Caco-2 (cell line): ENCODE results near the gene JSRP1. TPM values are rescaled to one million over a fixed set of nuclear protein-coding genes. Genes with fewer than 3 reads are reported as not detected.

Experiments
- BruUV-seq: library from RNA; stranded (reverse); fragments of 400-500 nt; replicated peaks from 2 replicates; lab custom pipeline; 2021; lab: Mats Ljungman, UMichigan
- CTCF ChIA-PET: fragments of 300-600 bp; sonication (Branson Sonifier 250); formaldehyde crosslinking; loops from one replicate; lab custom pipeline; 2022; ENCODE audit warnings: antibody characterized with exemption; lab: Charles Lee
- POLR2A ChIA-PET: fragments of 300-600 bp; sonication (Branson Sonifier 250); formaldehyde crosslinking; loops from one replicate; lab custom pipeline; 2022; ENCODE audit warnings: antibody characterized with exemption; lab: Charles Lee
- DNase-seq, 2 experiments: peaks; one replicate each; pipeline versions ENCODE4 v3.0.0 to v3.0.0-alpha.2; 2020 to 2022
- H3K27me3 ChIP-seq: replicated peaks from 2 replicates; pipeline ENCODE4 v1.6.0; 2011; ENCODE audit warnings: low read length; ENCODE audit not compliant: control insufficient read depth, insufficient read depth
- H3K36me3 ChIP-seq: 2 replicates; pipeline ENCODE4 v1.5.1; 2011; ENCODE audit warnings: low read length; ENCODE audit not compliant: control insufficient read depth, insufficient read depth
- H3K4me1 ChIP-seq: fragments of 250-450 bp; sonication (Bioruptor Pico); 2 replicates; pipeline ENCODE4 v1.5.1; 2020; ENCODE audit warnings: mild to moderate bottlenecking
- H3K4me3 ChIP-seq: 2 replicates; pipeline ENCODE4 v1.5.1; 2011; ENCODE audit warnings: low read depth, mild to moderate bottlenecking, control low read depth, low read length
- H3K9me3 ChIP-seq: fragments of 250-450 bp; sonication (Bioruptor Pico); 2 replicates; pipeline ENCODE4 v1.5.1; 2020; ENCODE audit warnings: mild to moderate bottlenecking, moderate library complexity
- H3K27ac Mint-ChIP-seq: one replicate; pipeline ENCODE4 v1.8.0; 2022; ENCODE audit warnings: mixed read lengths; ENCODE audit not compliant: unreplicated experiment
- H3K27me3 Mint-ChIP-seq: one replicate; pipeline ENCODE4 v1.8.0; 2022; ENCODE audit warnings: mixed read lengths; ENCODE audit not compliant: insufficient read depth, unreplicated experiment
- H3K36me3 Mint-ChIP-seq: one replicate; pipeline ENCODE4 v1.8.0; 2022; ENCODE audit warnings: mild to moderate bottlenecking, mixed read lengths; ENCODE audit not compliant: insufficient read depth, unreplicated experiment
- H3K4me1 Mint-ChIP-seq: one replicate; pipeline ENCODE4 v1.8.0; 2022; ENCODE audit warnings: low read depth, mixed read lengths; ENCODE audit not compliant: unreplicated experiment
- H3K4me3 Mint-ChIP-seq: one replicate; pipeline ENCODE4 v1.8.0; 2022; ENCODE audit warnings: mild to moderate bottlenecking, moderate library complexity, mixed read lengths; ENCODE audit not compliant: unreplicated experiment
- H3K9me3 Mint-ChIP-seq: one replicate; pipeline ENCODE4 v1.8.0; 2022; ENCODE audit warnings: mixed read lengths; ENCODE audit not compliant: unreplicated experiment
- intact Hi-C: fragments of 100-400 bp; cut with micrococcal nuclease; formaldehyde crosslinking; loops from one replicate; pipeline ENCODE4 v1.10.0; 2022; ENCODE audit not compliant: unreplicated experiment
- total RNA-seq: library from RNA; stranded (reverse); gene quantifications from 2 replicates; pipeline ENCODE4 v1.2.3, GENCODE V29; 2022
- TF ChIP-seq, protein P1 (sequence below), 2 experiments: fragments of 200-600 bp in 1 of 2; IDR thresholded peaks; 1 replicate in 1 of 2; 2 replicates in 1 of 2; pipeline versions ENCODE4 v1.5.1 to v1.8.0; 2011 to 2022; ENCODE audit warnings: antibody characterized with exemption in 1 of 2, control low read depth in 1 of 2, inconsistent platforms in 1 of 2, low read depth in 1 of 2, low read length in 1 of 2, mild to moderate bottlenecking in 1 of 2, moderate library complexity in 1 of 2; ENCODE audit not compliant: insufficient read depth in 1 of 2, severe bottlenecking in 1 of 2, unreplicated experiment in 1 of 2

Gene JSRP1
- total RNA-seq, 1 experiment from 2014 or later = not detected

- peak in 1 of 2 experiments; percentile 39 for DNase-seq
- peaks cover 85% of the 10 kb centered on the region for H3K36me3 Mint-ChIP-seq
- H3K27me3 ChIP-seq = no peaks in the 10 kb centered on the region
- H3K36me3 ChIP-seq = no peaks in the 10 kb centered on the region
- peaks cover 17% of the 10 kb centered on the region for H3K4me1 Mint-ChIP-seq
- no peaks in the 10 kb centered on the region for H3K9me3 ChIP-seq
- no peaks in the 10 kb centered on the region for H3K27me3 Mint-ChIP-seq
- peak overlapping the region; percentile 84 for H3K4me3 Mint-ChIP-seq
- no peaks in the 10 kb centered on the region for H3K9me3 Mint-ChIP-seq
- peak overlapping the region; percentile 95 for H3K27ac Mint-ChIP-seq
- ChIA-PET POLR2A (interaction anchor here (0.6 to 0.7 kb wide), 2 partner anchors 93 to 192 kb away, joined by 3 to 5 read pairs; partner anchors contain the start of gene LSM7), CTCF (interaction anchor here (0.5 to 1.0 kb wide), 8 partner anchors 23 to 221 kb away, joined by 3 to 5 read pairs (median 4); partner anchors contain the start of gene LMNB2)
- H3K4me1 ChIP-seq = peaks cover 17% of the 10 kb centered on the region
- peak overlapping the region; percentile 65 for H3K4me3 ChIP-seq
- intact Hi-C loops = loop anchor here (1.0 to 5.0 kb wide), 5 partner anchors 33 to 192 kb away; partner anchors contain the start of gene TIMM13
- TF ChIP-seq, protein P1, sequence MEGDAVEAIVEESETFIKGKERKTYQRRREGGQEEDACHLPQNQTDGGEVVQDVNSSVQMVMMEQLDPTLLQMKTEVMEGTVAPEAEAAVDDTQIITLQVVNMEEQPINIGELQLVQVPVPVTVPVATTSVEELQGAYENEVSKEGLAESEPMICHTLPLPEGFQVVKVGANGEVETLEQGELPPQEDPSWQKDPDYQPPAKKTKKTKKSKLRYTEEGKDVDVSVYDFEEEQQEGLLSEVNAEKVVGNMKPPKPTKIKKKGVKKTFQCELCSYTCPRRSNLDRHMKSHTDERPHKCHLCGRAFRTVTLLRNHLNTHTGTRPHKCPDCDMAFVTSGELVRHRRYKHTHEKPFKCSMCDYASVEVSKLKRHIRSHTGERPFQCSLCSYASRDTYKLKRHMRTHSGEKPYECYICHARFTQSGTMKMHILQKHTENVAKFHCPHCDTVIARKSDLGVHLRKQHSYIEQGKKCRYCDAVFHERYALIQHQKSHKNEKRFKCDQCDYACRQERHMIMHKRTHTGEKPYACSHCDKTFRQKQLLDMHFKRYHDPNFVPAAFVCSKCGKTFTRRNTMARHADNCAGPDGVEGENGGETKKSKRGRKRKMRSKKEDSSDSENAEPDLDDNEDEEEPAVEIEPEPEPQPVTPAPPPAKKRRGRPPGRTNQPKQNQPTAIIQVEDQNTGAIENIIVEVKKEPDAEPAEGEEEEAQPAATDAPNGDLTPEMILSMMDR (IDR thresholded peaks at IDR 0.05; ENCODE audit: insufficient read depth in 1 of 2, low read depth in 1 of 2, low read length in 1 of 2, severe bottlenecking in 1 of 2, unreplicated experiment in 1 of 2) = no peak
- BruUV-seq = no TSS peak
Observed at GRCh38 chr19:2235381-2236063, 20.7 kb downstream of the JSRP1 start.

- H3K27ac Mint-ChIP-seq = peak overlapping the region; percentile 95
- DNase-seq = no peak
- intact Hi-C loops = loop anchor here (5.0 kb wide), 1 partner anchor 82 kb away; no protein-coding TSS in a partner anchor
Observed at GRCh38 chr19:2234996-2235380, 21.2 kb downstream of the JSRP1 start.

DNA sequence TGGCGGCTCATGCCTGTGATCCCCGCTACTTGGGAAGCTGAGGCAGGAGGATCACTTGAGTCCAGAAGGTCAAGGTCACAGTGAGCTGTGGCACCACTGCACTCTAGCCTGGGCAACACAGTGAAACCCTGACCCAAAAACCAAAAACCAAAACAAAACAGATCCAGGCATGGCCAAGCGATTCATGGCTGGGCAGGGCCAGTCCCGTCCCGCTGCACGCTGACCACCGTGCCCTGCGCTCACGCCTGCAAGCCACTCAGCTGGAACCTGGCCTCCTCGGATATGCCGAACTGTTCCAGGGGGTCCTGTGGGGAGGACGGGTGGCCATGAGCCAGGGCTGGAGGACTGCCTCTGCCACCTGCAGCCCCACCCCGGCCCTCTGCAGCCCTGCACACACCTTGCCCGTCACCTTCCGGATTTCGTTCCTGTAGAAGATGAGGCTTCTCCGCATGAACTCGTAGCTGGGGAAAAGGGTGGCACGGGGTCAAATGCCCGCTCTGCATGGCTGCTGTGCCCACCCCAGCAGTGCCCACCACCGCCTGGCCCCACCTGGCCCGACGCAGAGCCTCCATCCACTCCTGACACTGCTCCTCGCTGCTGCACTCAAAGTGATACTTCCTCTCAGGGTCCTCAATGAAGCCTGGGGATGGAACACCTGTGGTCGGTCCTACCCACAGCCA is 22.5 kb downstream of the JSRP1 start:
- no peaks in the 10 kb centered on the region for H3K27me3 ChIP-seq
- peaks cover 5% of the 10 kb centered on the region for H3K4me1 Mint-ChIP-seq
- H3K4me3 Mint-ChIP-seq = peak overlapping the region; percentile 84
- no peaks in the 10 kb centered on the region for H3K9me3 ChIP-seq
- intact Hi-C loops = no loop called here
- ChIA-PET CTCF (interaction anchor here (1.4 kb wide), 1 partner anchor 78 kb away, joined by 5 read pairs; no protein-coding TSS in a partner anchor), POLR2A (no interaction called here)
- no peak overlapping the region for H3K27ac Mint-ChIP-seq
- BruUV-seq = no TSS peak
- H3K4me1 ChIP-seq = peaks cover 12% of the 10 kb centered on the region
- no peaks in the 10 kb centered on the region for H3K9me3 Mint-ChIP-seq
- no peak overlapping the region for H3K4me3 ChIP-seq
- DNase-seq = no peak
- peaks cover 87% of the 10 kb centered on the region for H3K36me3 Mint-ChIP-seq
- no peaks in the 10 kb centered on the region for H3K27me3 Mint-ChIP-seq
- H3K36me3 ChIP-seq = no peaks in the 10 kb centered on the region; the same call in 1 of the 2 replicates
- TF ChIP-seq, protein P1 (IDR thresholded peaks at IDR 0.05; ENCODE audit: insufficient read depth in 1 of 2, low read depth in 1 of 2, low read length in 1 of 2, severe bottlenecking in 1 of 2, unreplicated experiment in 1 of 2) = no peak

More at GRCh38 chr19:2234996-2235380, 21.2 kb downstream of the JSRP1 start:
- H3K27me3 Mint-ChIP-seq = no peaks in the 10 kb centered on the region
- H3K36me3 Mint-ChIP-seq = peaks cover 87% of the 10 kb centered on the region
- H3K9me3 Mint-ChIP-seq = no peaks in the 10 kb centered on the region
- TF ChIP-seq, protein P1 (IDR thresholded peaks at IDR 0.05; ENCODE audit: insufficient read depth in 1 of 2, low read depth in 1 of 2, low read length in 1 of 2, severe bottlenecking in 1 of 2, unreplicated experiment in 1 of 2) = no peak
- no peaks in the 10 kb centered on the region for H3K36me3 ChIP-seq
- peak overlapping the region; percentile 65 for H3K4me3 ChIP-seq
- no TSS peak for BruUV-seq
- peaks cover 13% of the 10 kb centered on the region for H3K4me1 ChIP-seq
- peaks cover 13% of the 10 kb centered on the region for H3K4me1 Mint-ChIP-seq
- ChIA-PET POLR2A (no interaction called here), CTCF (no interaction called here)
- H3K27me3 ChIP-seq = no peaks in the 10 kb centered on the region
- no peaks in the 10 kb centered on the region for H3K9me3 ChIP-seq
- peak overlapping the region; percentile 84 for H3K4me3 Mint-ChIP-seq
